ENCODE measurements around the gene C2orf92. TPM values are rescaled to one million over a fixed set of nuclear protein-coding genes. Genes with fewer than 3 reads are reported as not detected.

Gene C2orf92
- total RNA-seq, result 2.2 and 4.0 TPM in 2 replicates

DNA sequence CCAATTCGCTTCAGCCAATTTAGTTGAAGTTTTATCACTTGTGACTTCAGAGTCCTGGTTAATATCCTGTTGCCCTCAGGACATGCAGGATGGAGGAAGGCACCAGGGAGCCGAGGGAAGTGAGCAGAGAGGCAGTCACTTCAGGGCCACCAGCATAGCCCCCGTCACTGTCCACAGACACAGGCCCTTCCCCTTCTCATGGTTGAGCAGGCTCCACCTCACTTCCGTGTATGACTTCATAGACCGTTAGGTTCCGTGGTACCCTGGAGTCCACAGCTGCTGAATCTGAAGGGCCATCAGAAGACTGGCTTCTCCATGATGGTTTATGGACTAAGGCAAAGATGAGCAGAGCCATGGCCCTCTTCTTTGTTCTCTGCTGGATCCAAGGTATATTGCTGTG lies at the start of gene C2orf92:
C2orf92 (plus strand) TSS at position 266 of the 400 bp plus-strand sequence; CDS start at position 342, 76 bp downstream.

GRCh38 chr2:97645695-97646629 lies 23.6 kb upstream of the C2orf92 start, which contains the start of gene COX5B:
COX5B (plus strand) TSS chr2:97646062; CDS start chr2:97646087, 25 bp downstream.

DNA sequence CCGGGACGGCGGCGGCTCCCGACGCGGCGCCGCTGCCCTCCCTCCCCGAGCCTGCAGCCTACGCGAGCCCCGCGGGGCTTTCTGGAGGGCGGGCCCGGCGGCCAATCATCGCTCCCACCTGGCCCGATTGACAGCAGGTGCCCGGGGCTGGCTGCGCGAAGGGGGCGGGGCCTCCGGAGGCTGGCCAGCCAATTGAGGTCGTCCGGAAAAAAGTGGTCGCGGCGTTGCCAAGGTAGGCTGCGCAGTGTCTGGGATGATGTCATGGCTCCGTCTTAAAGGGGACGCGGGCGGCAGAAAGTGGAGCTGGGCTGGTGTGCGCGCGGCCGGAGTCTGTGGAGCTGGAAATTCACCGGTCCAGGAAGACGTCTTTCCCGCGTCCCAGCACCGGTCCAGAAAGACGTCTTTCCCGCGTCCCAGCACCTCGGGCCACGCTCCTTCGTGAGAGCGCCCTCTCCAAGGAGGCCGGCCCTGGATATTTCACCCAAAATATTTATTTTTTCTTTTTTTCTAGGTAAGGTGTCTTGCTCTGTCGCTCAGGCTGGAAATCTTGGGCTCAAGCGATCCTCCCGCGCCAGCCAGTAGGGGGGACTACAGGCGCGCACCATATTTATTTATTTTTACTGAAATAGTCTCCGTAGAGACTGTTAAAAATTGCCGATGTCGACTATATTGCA lies 5.4 kb upstream of the C2orf92 start, which contains the start of gene ACTR1B:
ACTR1B (minus strand) TSS at position 83 of the 674 bp plus-strand sequence. CDS start 154 bp downstream, outside the sequence.

GRCh38 chr2:97713296-97714083 lies 44.0 kb downstream of the C2orf92 start, which contains the start of gene ZAP70:
ZAP70 (plus strand) TSS chr2:97713576; CDS start chr2:97724037, 10,461 bp downstream.

Small RNA genes within 50 kb of the gene (small RNA-seq; reads per million reads assigned to genes)
- gene RNU4-8P, result 1.0 reads per million, percentile 44 among the genes with 10 or more reads in this experiment

Other genes with a start within 250 kb of the C2orf92 start
- 66.3 and 83.6 TPM in 2 replicates for gene ANKRD36B, start 79.8 kb upstream of the C2orf92 start, total RNA-seq
- gene COX5B, start 23.7 kb upstream of the C2orf92 start, total RNA-seq, result 195 and 227 TPM in 2 replicates
- 33.8 and 37.6 TPM in 2 replicates for gene ACTR1B, start 5.7 kb upstream of the C2orf92 start, total RNA-seq
- not detected in 2 replicates for gene ZAP70, start 43.9 kb downstream of the C2orf92 start, total RNA-seq